HK-2 (cell line): ENCODE data around the gene COL19A1.

Source experiments
- DNase-seq: peaks from one replicate; pipeline ENCODE4 v3.0.0-alpha.2; 2018; ENCODE audit not compliant: unreplicated experiment

The COL19A1 gene

DNA sequence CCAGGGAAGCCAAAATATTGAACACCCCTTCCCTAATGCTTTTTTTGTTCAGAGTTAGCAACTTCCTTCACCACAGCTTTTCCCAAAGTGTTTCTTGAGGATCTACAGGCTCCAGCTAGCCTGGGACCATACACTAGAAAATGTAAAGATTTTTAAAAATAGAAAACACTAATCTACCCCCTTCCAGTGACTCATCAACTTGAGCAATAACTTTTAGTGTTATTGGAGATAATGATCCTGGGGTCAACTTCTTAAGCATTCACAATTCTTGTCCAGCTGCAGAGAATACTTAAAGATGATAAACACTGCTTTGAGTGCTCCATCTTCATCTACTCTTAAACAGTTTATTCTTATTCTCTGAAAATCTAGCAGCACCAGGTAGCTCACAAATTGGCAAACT lies 304.9 kb downstream of the COL19A1 start:
- DNase-seq: no peak

- DNase-seq: no peak
Measured at GRCh38 chr6:70172252-70172651, 305.9 kb downstream of the COL19A1 start.

GRCh38 chr6:70175770-70176169 lies 309.4 kb downstream of the COL19A1 start:
- no peak for DNase-seq

GRCh38 chr6:70176842-70177550 lies 310.6 kb downstream of the COL19A1 start:
- no peak for DNase-seq

DNA sequence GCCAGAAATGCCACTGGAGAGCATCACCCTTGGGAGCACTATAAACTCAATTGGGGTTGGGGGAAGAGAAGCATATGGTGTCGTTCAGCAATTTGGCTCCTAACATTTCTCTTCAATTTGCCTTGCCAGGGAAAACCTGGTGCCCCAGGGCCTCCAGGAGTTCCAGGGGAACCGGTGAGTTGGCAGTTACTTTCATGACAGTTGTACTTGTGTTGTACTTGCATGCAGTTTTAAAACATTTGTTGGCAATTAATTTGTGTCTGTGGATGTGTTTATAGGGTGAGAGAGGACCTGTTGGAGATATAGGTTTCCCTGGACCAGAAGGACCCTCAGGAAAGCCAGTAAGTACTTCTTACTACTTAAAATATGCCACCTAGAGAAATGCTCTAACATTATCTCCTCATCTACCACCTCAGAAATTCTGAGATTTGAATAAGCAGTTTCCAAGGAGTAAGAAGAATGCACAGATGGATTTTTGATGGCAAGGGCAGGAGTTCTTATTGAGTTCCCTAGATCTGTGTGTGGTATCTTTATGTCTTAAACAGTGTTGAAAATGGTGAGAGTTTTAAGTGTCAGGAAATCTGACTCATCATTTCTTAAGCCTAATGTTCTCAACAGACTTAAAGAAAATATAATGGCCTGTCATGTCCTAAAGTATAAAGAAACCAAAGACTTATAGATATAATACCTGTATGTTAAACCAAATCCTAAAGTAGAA lies 314.0 kb downstream of the COL19A1 start:
- DNase-seq: no peak

DNA sequence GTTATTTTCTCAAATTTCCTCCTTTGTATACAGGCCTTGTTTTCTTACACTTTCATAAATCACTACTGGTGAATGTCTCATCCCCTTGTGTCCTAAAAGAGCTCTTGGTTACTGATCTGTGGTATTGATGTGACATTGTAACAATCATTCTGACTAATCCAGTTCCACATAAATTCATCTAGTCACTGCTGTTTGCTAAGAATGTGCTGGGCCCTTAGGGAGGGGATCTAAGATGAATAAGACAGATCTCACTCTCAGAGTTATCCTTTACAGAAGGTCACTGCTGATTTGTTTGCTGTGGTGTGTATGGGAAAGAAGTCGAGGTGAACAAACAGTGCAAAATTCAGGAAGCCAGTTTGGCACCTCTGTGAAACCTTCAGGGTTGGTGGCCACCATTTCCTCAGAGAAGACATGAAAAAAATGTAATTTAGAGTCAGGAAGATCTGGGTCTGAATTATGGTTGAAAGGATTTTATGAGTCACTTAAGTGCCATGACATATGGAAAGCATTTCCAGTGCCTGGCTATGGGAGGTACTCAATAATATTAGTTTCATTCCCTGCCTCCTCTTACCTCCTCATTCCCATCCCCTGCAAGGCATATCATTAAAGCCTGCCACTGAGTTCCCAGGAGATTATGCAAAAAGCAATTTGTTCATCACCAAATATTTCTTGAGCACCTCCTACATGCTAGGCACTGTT lies 314.7 kb downstream of the COL19A1 start:
- no peak for DNase-seq

DNA sequence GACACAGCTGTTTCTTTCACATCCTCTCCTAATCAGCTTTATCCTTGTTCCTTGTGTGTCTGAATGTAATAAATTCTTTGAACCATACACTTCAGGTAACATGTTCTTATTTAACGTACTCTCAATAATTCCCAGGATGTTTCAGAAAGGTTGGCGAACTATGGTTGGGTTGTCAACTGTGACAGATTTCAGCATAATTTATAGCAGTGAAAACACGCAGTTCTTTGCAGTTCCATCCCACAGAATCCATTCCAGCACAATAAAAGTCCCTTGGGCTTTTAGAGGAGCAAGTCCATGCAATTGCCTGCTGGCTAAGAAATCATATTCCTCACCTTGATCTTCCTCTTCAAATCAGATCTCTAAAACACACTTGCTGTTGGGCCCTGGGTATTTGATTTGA lies 317.2 kb downstream of the COL19A1 start:
- DNase-seq: no peak

- no peak for DNase-seq
Measured at GRCh38 chr6:70184723-70185122, 318.4 kb downstream of the COL19A1 start.

DNA sequence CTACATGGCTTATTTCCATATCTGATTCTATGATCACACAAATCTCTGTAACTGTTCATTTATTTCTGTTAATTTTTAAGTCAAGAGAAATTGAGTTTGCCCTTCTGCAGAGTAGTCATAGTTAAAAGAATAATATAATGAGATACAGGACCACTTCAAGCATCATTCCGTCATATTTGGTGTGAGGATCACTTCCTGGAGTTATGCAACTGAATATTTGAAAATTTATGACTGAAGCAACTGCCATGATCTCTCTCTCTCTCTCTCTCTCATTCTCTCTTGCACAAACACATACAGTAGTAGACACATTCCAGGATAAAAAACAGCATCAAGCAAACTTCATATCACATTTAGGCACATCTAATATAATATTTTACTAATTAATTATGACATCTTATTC lies 320.1 kb downstream of the COL19A1 start:
- DNase-seq: no peak

DNA sequence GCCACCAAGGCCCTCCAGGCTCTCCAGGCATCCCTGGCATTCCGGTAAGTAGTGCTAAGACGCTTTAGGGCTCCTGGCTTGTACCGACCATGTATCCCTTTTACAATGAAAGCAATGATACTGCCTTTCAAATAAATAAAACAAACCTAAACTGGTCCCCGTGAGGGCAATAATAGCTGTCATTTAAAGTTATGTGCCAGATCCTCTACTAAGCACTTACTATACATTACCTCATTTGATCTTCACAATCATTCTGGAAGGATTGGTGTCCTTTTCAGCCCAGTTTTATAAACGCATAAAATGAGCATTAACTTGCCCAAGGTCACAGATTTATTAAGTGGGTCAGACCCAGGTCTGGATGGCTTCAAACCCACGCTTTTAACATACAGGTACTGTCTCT lies 321.8 kb downstream of the COL19A1 start:
- DNase-seq: no peak

- DNase-seq: no peak
Measured at GRCh38 chr6:70194421-70194820, 328.1 kb downstream of the COL19A1 start.

DNA sequence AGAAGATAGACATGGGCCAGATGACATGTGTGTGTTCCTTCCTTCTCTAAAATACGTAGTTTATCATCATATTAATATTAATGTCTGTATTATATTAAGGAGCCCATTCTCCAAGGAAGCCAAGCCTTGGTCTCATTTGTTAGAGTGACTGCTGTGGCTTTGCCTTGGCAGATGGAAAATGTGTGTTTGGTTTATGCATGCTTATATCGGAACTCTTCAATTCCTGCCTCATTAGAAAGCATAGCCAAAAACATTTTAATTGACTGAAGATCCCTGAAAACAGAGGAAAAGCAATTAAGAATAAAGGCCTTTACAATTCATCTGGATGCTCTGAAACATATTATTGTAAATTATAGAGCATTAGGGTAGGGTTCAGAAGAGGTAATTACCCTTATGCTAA lies 330.2 kb downstream of the COL19A1 start:
- no peak for DNase-seq

DNA sequence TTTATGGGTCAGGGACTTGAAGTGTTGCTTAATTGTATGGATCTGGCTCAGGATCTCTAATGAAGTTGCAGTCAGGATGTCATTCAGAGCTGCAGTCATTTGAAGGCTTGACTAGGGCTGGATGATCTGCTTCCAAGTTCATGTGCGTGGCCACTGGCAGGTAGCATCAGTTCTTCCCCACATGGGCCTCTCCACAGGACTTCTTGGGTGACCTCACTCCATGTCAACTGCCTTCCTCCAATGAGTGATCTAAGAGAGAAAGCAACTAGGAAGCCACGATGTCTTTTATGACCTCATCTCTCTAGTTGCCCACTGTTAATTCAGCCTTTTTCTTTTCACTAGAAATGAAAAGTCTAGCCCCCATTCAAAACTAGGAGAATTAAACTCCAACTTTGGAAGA lies 332.4 kb downstream of the COL19A1 start:
- DNase-seq: no peak

DNA sequence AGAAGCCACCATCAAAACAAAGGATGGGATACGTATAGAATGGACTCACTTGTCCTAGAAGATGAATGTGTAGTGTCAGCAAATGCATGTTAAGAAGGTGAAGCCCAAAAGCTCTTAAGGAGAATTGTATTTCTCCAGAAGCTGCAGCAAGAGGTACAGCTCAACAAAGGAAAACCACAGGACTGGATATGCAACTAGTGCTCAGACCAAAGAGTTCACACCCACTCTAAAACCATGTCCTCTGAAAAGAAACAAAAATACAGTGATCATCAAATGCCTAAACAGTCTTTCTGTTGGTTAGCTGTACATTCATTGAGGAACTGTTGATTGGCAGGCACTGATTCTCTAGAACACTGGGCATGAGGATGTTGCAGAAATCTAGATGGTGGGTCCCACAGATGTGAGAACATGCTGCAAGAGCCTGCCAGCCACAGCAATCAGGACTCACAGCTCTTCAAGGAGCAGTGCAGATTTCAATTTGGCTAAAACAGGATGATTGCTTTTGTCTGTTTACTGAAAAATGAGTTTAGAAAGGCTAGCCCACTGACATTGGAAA lies 342.0 kb downstream of the COL19A1 start:
- no peak for DNase-seq

DNA sequence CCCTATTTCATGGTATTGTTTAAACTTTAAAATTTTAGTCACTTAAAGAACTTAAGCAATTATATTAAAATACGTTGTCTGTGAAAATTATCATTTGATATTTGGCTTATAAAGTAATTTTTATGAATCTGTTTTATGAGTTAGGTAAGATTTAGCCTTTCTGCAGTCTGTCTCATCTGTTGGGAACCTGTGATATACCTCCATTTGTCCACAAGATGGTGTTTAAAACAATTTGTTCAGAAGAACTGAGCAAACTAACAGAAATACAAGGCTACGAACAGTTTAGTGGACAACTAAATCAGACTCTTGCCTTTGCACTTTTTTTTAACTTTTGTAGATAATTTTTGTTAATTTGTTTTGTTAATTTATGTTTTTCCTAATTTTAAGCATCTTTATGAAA lies 344.1 kb downstream of the COL19A1 start:
- DNase-seq: no peak

- no peak for DNase-seq
Measured at GRCh38 chr6:70215460-70216108, 349.2 kb downstream of the COL19A1 start.

DNA sequence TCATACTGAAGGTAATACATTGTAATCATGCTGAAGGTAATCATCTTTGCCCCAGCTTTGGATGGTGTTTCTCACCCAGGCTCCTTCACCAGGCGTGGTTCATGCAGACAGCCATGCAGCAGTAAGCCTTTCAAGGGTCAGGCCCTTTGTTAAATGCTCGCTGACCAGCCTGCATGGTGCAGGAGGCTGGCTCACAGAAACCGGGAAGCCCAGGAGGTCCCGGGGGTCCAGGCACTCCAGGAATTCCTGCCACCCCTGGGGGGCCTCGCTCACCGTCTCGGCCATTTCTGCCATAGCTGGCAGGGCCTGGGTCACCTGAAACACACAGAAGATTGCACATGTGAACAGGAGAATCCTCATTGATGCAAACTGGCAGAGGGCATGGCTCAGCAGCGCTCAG lies 350.4 kb downstream of the COL19A1 start:
- no peak for DNase-seq

DNA sequence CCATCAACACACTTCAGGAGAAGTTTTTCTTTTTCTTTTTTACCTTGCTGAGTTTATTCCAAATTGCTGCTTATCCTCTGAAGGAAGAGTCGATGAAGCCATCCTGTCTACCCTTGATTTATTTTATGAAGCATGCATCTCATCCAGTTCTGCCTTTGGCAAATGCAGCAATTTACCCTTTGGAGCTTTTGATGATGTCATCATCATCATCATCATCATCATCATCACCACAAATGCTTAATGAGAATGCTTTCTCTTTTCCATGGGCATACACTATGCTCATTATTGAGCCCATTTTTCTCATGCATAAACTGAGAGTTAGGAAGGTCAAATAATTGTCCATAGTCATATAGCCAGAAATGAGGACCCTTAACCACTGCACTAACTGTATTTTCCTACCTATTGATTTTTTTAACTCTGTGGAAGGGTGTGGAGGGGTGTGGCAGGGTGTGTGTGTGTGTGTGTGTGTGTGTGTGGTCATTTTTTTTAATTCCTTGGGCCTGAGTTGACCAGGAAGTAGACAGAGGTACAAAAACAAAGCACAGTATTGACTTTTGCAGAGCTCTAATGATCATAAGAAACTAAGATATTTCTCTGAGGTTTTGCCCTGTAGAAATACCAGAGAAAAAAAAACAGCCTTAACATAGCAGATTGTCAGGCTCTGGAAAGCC lies 353.7 kb downstream of the COL19A1 start:
- DNase-seq: no peak

DNA sequence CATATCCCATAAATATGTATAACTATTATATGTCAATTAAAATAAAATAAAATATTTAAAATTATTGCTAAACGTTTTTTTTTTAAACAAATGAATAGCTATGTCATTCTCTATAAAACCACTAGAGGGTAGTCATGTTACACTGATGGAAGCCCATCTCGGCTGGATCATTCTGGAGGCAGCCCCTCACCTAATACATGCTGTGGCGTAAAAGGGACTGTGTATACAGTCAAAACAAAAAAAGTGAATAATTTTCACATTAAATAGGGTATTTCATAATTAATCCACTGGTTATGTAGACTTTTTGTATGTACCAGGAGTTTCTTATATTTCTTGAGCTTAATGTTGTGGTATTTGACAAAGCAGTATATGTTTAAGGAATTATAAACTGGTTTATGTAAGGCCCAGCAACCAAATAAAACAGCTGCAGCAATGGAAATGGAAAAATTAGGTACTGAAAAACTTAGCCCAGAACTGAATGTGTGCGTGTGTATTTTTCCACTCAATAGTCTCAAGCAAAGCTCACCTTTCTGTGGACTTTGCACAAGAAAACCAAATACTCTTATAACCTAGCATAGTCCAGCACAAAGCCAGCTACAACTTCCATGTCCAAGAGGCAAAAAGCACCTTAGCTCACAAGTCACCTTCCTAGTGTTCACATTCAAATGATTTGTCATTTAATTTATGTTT lies 354.8 kb downstream of the COL19A1 start:
- DNase-seq: no peak

DNA sequence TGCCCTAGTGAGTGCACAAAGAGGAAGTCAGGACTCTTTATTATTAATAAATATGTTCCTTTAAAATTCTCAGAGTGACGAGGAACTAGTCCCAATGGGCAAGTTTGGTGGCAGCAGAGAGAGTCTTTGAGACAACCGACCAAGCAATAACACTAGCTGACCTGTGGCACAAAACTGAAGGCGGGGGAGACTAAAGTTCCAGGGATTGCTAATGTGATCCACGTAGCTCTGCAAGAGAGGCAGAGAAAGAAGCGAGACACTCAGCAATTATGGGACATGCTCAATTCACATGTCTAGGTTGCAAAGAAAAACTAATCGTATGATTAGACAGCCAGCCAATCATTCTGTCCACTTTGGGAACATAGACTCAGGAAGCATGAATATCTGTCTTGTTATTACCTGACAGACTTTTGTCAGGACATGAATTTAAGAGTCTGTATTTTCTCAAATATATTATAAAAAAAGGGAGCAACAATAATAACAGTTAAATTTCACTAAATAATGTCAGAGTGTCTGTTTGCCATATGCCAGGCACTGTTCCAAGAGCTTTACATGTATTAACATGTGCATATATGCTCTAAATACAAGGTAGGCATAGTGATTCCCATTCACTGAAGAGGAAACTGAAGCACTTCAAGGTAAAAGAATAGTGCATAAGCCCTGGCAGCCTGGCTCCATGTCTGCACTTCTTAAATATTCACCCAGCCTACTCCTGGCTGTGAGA lies 355.5 kb downstream of the COL19A1 start:
- DNase-seq: no peak

- no peak for DNase-seq
Measured at GRCh38 chr6:70222439-70222749, 356.0 kb downstream of the COL19A1 start.
